Measurements from ENCODE around the gene PLOD2.

DNA sequence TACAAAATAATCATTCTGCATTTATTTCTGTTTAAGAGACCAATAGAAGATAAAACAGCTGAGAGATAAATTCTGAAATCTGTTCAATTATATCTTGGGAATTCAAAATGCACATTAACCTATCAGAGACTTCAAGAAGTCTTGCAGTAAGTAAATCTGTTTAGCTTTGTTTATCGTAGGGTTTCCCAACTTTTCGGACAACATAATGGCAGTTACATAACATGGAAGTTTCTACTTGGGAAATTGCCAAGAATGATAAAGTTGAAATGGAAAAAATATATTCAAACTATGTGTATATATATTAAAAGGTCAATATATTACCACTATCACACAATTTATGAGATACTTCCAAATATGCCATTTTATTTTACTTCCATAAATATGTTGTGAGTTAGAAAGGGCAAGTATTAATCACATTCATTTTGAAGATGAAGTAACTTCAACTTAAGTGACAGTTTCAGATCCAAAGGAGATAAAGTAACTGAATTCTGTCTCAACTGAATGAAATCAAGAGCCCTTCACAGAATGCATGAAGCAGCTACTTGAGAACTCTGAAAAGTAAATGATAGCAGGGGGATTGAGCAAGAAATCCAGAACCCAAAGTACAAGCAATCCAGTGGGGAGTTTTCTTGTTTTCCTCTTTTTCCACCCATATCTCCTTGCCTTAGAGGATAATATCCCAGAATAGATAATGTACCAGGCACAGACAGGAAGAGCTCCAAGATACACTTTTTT lies 108.8 kb downstream of the PLOD2 start:
- TF ChIP-seq, protein P1, sequence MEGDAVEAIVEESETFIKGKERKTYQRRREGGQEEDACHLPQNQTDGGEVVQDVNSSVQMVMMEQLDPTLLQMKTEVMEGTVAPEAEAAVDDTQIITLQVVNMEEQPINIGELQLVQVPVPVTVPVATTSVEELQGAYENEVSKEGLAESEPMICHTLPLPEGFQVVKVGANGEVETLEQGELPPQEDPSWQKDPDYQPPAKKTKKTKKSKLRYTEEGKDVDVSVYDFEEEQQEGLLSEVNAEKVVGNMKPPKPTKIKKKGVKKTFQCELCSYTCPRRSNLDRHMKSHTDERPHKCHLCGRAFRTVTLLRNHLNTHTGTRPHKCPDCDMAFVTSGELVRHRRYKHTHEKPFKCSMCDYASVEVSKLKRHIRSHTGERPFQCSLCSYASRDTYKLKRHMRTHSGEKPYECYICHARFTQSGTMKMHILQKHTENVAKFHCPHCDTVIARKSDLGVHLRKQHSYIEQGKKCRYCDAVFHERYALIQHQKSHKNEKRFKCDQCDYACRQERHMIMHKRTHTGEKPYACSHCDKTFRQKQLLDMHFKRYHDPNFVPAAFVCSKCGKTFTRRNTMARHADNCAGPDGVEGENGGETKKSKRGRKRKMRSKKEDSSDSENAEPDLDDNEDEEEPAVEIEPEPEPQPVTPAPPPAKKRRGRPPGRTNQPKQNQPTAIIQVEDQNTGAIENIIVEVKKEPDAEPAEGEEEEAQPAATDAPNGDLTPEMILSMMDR (IDR thresholded peaks at IDR 0.05), result no peak
- no peak for TF ChIP-seq POLR2A (IDR thresholded peaks at IDR 0.05)

Measured in thyroid gland (tissue), 4 donors.